ENCODE measurements around the gene CCDC92.

Gene CCDC92

GRCh38 chr12:123889848-123890535, 82.6 kb downstream of the CCDC92 start:
- no peak for DNase-seq (ENCODE audit: low spot score)

GRCh38 chr12:123888989-123889388, 83.6 kb downstream of the CCDC92 start:
- DNase-seq (ENCODE audit: low spot score): no peak

GRCh38 chr12:123886931-123887582, 85.6 kb downstream of the CCDC92 start:
- DNase-seq (ENCODE audit: low spot score): no peak

- DNase-seq (ENCODE audit: low spot score): no peak
Measured at GRCh38 chr12:123886258-123886657, 86.4 kb downstream of the CCDC92 start.

All from HuH-7.5 (cell line).